WTC11 (cell line): Measurements from ENCODE around the gene MED9.
A peak's percentile ranks its signal among the peaks of the same experiment; 100 is the strongest.

Experiments used
- ATF1 ChIP-seq: sonication (generic); formaldehyde crosslinking; IDR thresholded peaks from 2 replicates; pipeline ENCODE4 v1.8.1; 2023; ENCODE audit warnings: mild to moderate bottlenecking, moderate library complexity, missing genetic modification reagents
- CREM ChIP-seq: sonication (generic); formaldehyde crosslinking; IDR thresholded peaks from 2 replicates; pipeline ENCODE4 v1.8.1; 2022; ENCODE audit warnings: mild to moderate bottlenecking, missing genetic modification reagents, moderate library complexity
- ELF4 ChIP-seq: sonication (generic); formaldehyde crosslinking; IDR thresholded peaks from 2 replicates; pipeline ENCODE4 v1.8.1; 2022; ENCODE audit warnings: low read depth, mild to moderate bottlenecking, moderate library complexity, missing genetic modification reagents
- ETV6 ChIP-seq: sonication (generic); formaldehyde crosslinking; IDR thresholded peaks from 2 replicates; pipeline ENCODE4 v1.8.1; 2022; ENCODE audit warnings: mild to moderate bottlenecking, missing genetic modification reagents
- FOXK1 ChIP-seq: sonication (generic); formaldehyde crosslinking; IDR thresholded peaks from 2 replicates; pipeline ENCODE4 v1.8.0; 2022; ENCODE audit warnings: mild to moderate bottlenecking, moderate library complexity, missing genetic modification reagents
- GRHL2 ChIP-seq: fragments of 250-450 bp; sonication (Bioruptor Pico); IDR thresholded peaks from 2 replicates; pipeline ENCODE4 v1.8.0; 2022; ENCODE audit warnings: mild to moderate bottlenecking, moderate library complexity; ENCODE audit not compliant: insufficient replicate concordance, severe bottlenecking
- NR2C2 ChIP-seq: sonication (generic); formaldehyde crosslinking; IDR thresholded peaks from 2 replicates; pipeline ENCODE4 v1.8.0; 2022; ENCODE audit warnings: mild to moderate bottlenecking, missing genetic modification reagents
- RELA ChIP-seq: sonication (generic); formaldehyde crosslinking; IDR thresholded peaks from 2 replicates; pipeline ENCODE4 v1.8.1; 2022; ENCODE audit warnings: missing genetic modification reagents, mild to moderate bottlenecking, borderline replicate concordance
- SP1 ChIP-seq: sonication (generic); formaldehyde crosslinking; conservative IDR thresholded peaks from 2 replicates; pipeline ENCODE4 v1.8.1; 2022; ENCODE audit warnings: missing genetic modification reagents
- TF ChIP-seq, protein P1 (sequence below): fragments of 200-600 bp; IDR thresholded peaks from 2 replicates; pipeline ENCODE4 v1.8.0; 2022; ENCODE audit warnings: antibody characterized with exemption
- TF ChIP-seq, protein P2 (sequence below): sonication (generic); formaldehyde crosslinking; IDR thresholded peaks from 2 replicates; pipeline ENCODE4 v1.8.1; 2023; ENCODE audit warnings: mild to moderate bottlenecking, missing genetic modification reagents, borderline replicate concordance
- TF ChIP-seq, protein P3 (sequence below): fragments of 250-450 bp; sonication (Bioruptor Pico); IDR thresholded peaks from 2 replicates; pipeline ENCODE4 v1.8.0; 2021; ENCODE audit warnings: mild to moderate bottlenecking
- TF ChIP-seq, protein P4 (sequence below): sonication (generic); formaldehyde crosslinking; IDR thresholded peaks from 2 replicates; pipeline ENCODE4 v1.8.0; 2022; ENCODE audit warnings: mild to moderate bottlenecking, missing genetic modification reagents
- TF ChIP-seq, protein P5 (sequence below): sonication (generic); formaldehyde crosslinking; IDR thresholded peaks from 2 replicates; pipeline ENCODE4 v1.8.0; 2023; ENCODE audit warnings: missing genetic modification reagents, mild to moderate bottlenecking, borderline replicate concordance

DNA sequence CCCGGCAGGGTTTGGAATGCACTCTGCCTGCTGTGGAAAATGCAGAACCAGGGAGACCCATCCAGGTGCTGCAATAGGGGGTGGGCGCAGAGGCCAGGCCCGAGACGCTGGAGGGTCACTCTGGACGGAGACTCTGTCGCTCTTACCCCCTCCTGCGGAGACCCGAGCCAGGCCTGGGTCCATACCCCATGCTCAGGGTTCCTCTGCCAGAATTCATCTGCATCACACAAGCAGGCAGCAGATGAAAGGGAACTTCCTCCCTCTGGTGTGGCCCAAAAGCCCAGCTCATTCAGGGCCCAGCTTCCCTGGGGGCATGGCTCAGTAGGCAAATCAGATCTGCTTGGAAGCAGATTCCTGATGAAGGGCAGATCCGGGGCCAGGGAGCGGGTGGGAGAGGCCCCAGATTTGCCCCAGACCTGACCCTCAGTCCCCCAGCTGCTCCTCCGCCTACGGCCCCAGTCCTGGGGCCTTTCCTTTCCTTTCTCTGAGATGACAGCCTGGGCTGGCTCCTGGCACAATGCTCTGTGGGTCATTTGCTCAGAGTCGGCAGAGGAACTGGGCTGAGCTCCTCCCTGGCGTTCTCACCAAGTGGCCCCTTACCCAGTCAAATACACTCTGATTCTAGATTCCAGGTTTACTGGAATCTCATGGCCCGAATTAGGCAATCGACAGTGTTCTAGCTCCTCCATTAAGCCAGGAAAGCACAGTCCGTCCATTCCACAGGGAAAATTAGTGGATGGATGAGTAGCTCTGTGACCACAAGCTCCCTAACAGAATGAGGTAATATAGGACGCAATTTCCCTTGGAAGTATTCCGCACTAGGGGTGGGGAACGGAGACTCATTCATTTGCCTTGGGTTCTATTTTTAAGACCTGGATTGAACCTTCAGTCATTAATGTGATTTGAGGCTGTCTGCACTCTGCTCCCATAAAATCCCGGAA lies 38.5 kb downstream of the MED9 start:
- TF ChIP-seq, protein P1, sequence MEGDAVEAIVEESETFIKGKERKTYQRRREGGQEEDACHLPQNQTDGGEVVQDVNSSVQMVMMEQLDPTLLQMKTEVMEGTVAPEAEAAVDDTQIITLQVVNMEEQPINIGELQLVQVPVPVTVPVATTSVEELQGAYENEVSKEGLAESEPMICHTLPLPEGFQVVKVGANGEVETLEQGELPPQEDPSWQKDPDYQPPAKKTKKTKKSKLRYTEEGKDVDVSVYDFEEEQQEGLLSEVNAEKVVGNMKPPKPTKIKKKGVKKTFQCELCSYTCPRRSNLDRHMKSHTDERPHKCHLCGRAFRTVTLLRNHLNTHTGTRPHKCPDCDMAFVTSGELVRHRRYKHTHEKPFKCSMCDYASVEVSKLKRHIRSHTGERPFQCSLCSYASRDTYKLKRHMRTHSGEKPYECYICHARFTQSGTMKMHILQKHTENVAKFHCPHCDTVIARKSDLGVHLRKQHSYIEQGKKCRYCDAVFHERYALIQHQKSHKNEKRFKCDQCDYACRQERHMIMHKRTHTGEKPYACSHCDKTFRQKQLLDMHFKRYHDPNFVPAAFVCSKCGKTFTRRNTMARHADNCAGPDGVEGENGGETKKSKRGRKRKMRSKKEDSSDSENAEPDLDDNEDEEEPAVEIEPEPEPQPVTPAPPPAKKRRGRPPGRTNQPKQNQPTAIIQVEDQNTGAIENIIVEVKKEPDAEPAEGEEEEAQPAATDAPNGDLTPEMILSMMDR, result no peak
- TF ChIP-seq, protein P2, sequence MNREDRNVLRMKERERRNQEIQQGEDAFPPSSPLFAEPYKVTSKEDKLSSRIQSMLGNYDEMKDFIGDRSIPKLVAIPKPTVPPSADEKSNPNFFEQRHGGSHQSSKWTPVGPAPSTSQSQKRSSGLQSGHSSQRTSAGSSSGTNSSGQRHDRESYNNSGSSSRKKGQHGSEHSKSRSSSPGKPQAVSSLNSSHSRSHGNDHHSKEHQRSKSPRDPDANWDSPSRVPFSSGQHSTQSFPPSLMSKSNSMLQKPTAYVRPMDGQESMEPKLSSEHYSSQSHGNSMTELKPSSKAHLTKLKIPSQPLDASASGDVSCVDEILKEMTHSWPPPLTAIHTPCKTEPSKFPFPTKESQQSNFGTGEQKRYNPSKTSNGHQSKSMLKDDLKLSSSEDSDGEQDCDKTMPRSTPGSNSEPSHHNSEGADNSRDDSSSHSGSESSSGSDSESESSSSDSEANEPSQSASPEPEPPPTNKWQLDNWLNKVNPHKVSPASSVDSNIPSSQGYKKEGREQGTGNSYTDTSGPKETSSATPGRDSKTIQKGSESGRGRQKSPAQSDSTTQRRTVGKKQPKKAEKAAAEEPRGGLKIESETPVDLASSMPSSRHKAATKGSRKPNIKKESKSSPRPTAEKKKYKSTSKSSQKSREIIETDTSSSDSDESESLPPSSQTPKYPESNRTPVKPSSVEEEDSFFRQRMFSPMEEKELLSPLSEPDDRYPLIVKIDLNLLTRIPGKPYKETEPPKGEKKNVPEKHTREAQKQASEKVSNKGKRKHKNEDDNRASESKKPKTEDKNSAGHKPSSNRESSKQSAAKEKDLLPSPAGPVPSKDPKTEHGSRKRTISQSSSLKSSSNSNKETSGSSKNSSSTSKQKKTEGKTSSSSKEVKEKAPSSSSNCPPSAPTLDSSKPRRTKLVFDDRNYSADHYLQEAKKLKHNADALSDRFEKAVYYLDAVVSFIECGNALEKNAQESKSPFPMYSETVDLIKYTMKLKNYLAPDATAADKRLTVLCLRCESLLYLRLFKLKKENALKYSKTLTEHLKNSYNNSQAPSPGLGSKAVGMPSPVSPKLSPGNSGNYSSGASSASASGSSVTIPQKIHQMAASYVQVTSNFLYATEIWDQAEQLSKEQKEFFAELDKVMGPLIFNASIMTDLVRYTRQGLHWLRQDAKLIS, result no peak
- TF ChIP-seq ELF4, result no peak
- no peak for TF ChIP-seq RELA (CRISPR knock-in tag)
- 0 out of 2 replicates have a peak, but pooled peaks have one; percentile 11 for TF ChIP-seq SP1
- no peak for TF ChIP-seq FOXK1 (CRISPR knock-in tag)
- TF ChIP-seq, protein P3, sequence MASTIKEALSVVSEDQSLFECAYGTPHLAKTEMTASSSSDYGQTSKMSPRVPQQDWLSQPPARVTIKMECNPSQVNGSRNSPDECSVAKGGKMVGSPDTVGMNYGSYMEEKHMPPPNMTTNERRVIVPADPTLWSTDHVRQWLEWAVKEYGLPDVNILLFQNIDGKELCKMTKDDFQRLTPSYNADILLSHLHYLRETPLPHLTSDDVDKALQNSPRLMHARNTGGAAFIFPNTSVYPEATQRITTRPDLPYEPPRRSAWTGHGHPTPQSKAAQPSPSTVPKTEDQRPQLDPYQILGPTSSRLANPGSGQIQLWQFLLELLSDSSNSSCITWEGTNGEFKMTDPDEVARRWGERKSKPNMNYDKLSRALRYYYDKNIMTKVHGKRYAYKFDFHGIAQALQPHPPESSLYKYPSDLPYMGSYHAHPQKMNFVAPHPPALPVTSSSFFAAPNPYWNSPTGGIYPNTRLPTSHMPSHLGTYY, result no peak
- no peak for TF ChIP-seq GRHL2 (CRISPR knock-in tag)
- TF ChIP-seq, protein P4, sequence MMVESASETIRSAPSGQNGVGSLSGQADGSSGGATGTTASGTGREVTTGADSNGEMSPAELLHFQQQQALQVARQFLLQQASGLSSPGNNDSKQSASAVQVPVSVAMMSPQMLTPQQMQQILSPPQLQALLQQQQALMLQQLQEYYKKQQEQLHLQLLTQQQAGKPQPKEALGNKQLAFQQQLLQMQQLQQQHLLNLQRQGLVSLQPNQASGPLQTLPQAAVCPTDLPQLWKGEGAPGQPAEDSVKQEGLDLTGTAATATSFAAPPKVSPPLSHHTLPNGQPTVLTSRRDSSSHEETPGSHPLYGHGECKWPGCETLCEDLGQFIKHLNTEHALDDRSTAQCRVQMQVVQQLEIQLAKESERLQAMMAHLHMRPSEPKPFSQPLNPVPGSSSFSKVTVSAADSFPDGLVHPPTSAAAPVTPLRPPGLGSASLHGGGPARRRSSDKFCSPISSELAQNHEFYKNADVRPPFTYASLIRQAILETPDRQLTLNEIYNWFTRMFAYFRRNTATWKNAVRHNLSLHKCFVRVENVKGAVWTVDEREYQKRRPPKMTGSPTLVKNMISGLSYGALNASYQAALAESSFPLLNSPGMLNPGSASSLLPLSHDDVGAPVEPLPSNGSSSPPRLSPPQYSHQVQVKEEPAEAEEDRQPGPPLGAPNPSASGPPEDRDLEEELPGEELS (CRISPR knock-in tag), result 0 out of 2 replicates have a peak, but pooled peaks have one; percentile 16
- no peak for TF ChIP-seq CREM
- TF ChIP-seq ETV6, result peak; percentile 53; the same call in 1 of the 2 replicates
- TF ChIP-seq ATF1 (CRISPR knock-in tag), result no peak
- no peak for TF ChIP-seq NR2C2 (CRISPR knock-in tag)
- TF ChIP-seq, protein P5, sequence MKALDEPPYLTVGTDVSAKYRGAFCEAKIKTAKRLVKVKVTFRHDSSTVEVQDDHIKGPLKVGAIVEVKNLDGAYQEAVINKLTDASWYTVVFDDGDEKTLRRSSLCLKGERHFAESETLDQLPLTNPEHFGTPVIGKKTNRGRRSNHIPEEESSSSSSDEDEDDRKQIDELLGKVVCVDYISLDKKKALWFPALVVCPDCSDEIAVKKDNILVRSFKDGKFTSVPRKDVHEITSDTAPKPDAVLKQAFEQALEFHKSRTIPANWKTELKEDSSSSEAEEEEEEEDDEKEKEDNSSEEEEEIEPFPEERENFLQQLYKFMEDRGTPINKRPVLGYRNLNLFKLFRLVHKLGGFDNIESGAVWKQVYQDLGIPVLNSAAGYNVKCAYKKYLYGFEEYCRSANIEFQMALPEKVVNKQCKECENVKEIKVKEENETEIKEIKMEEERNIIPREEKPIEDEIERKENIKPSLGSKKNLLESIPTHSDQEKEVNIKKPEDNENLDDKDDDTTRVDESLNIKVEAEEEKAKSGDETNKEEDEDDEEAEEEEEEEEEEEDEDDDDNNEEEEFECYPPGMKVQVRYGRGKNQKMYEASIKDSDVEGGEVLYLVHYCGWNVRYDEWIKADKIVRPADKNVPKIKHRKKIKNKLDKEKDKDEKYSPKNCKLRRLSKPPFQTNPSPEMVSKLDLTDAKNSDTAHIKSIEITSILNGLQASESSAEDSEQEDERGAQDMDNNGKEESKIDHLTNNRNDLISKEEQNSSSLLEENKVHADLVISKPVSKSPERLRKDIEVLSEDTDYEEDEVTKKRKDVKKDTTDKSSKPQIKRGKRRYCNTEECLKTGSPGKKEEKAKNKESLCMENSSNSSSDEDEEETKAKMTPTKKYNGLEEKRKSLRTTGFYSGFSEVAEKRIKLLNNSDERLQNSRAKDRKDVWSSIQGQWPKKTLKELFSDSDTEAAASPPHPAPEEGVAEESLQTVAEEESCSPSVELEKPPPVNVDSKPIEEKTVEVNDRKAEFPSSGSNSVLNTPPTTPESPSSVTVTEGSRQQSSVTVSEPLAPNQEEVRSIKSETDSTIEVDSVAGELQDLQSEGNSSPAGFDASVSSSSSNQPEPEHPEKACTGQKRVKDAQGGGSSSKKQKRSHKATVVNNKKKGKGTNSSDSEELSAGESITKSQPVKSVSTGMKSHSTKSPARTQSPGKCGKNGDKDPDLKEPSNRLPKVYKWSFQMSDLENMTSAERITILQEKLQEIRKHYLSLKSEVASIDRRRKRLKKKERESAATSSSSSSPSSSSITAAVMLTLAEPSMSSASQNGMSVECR (CRISPR knock-in tag), result no peak
